ENCODE data around the gene CTAGE4. TPM values are rescaled to one million over a fixed set of nuclear protein-coding genes. Genes with fewer than 3 reads are reported as not detected.

Gene CTAGE4
- total RNA-seq, 2 experiments from 2014 or later: 0.27 TPM; not detected in 1

Other genes starting within 250 kb of the CTAGE4 start
- gene OR2F2, start 248.2 kb upstream of the CTAGE4 start, total RNA-seq: not detected
- gene OR2F1, start 228.6 kb upstream of the CTAGE4 start, total RNA-seq: not detected
- gene OR6B1, start 183.1 kb upstream of the CTAGE4 start, total RNA-seq: not detected
- gene OR2A5, start 134.5 kb upstream of the CTAGE4 start, total RNA-seq: not detected
- gene OR2A25, start 113.7 kb upstream of the CTAGE4 start, total RNA-seq: not detected
- gene OR2A12, start 97.2 kb upstream of the CTAGE4 start, total RNA-seq: not detected
- gene OR2A2, start 73.9 kb upstream of the CTAGE4 start, total RNA-seq: not detected
- gene OR2A14, start 60.3 kb upstream of the CTAGE4 start, total RNA-seq: not detected
- 1 to 10 TPM in 1 of 2 experiments, under 1 TPM in 1; 0.84 to 1.2 TPM for gene ARHGEF35, start 12.4 kb downstream of the CTAGE4 start, total RNA-seq
- not detected for gene OR2A42, start 56.1 kb downstream of the CTAGE4 start, total RNA-seq
- gene OR2A7, start 81.3 kb downstream of the CTAGE4 start, total RNA-seq: 1 to 10 TPM; 2.6 to 2.7 TPM
- gene CTAGE8, start 85.8 kb downstream of the CTAGE4 start, total RNA-seq: 1 to 10 TPM; 1.1 to 1.2 TPM
- gene OR2A1, start 129.0 kb downstream of the CTAGE4 start, total RNA-seq: not detected
- gene ARHGEF5, start 171.9 kb downstream of the CTAGE4 start, total RNA-seq: 1 to 10 TPM; 6.2 to 7.7 TPM
- gene NOBOX, start 220.2 kb downstream of the CTAGE4 start, total RNA-seq: not detected

Measured in CD8-positive, alpha-beta T cell (primary cell).